Measurements from ENCODE around the gene CARM1.
"Not testable (repeated sequence)": the region's sequence is repeated elsewhere in the genome, so short reads cannot be mapped to it uniquely, and the experiment has no call there.

CARM1 gene

DNA sequence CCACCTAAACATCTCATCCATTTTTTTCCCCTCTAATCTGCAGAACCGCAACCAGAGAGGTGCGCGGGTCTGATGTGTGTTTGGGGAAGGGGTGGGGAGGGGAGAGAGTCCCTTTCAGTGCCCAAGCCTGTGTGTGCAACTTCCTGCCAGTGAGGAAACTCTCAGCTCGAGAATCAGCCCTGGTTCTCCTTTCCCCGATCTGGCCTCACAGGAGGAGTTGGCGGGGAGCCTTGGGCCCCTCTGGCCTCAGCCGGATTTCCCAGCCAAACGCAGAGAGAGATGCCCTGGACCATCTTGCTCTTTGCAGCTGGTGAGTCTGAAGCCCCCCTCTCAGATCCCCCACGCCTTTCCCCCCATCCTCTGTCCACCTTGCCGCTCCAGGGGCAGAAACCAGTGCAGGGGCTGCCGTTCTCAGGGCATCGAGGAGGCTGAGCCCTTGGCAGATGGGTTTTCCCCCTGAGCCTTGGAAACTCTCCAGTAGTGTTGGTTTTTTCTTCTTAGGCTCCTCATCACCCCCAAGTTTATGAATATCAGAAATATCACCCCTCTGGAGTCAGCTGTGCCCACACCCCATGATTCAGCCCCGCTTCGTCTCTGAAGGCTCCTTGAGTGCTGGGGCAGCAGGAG lies 23.0 kb upstream of the CARM1 start, which contains the start of gene C19orf38:
C19orf38 (plus strand) TSS at position 186 of the 627 bp plus-strand sequence; CDS start at position 280, 94 bp downstream.
- DNase-seq = no peak

DNA sequence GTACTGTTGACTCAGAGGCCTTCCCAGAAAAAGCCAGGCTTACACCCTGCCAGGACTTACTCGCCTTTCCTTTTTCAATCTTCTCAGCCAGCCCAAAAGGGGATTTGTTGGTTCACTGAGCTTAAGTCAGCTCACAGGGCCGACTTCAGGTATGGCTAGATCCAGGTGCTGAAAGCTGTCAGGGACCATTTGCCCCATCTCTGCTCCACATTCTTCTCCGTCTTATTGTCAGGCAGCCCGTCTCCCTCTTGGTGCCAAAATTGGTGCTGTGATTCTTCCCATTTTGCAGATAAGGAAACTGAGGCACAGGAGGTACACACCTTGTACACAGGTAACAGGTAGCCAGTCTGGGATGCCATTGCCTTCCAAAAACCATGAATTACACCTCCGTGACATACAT lies 20.7 kb upstream of the CARM1 start:
- no peak for DNase-seq

DNA sequence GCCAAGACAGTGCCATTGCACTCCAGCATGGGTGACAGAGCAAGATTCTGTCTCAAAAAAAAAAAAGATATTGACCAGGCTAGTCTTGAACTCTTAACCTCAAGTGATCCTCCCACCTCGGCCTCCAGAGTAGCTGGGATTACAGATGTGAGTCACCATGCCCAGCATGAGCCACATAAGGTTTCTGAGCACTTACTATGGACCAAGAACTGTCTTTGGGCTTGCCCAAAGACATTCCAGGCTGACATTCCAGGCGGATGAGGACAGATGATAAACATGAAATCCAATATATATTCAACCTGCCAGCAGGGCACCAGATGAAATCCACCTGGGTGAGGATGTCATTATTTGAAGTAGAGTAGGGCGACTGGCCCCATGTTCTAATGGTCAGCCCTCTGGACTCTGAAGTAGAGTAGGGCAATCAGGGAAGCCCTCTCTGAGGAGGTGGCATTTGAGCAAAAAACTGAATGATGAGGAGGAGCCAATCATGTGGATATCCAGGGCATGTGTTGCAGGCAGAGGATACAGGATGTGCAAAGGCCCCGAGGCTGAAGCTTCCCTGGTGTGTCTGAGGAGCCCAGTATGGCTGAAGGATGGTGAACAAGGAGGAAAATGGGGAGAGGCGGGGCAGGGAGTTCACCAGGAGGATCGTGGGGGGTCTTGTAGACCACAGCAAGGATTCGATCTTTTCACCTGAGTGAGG lies 19.1 kb upstream of the CARM1 start:
- no peak for DNase-seq

DNA sequence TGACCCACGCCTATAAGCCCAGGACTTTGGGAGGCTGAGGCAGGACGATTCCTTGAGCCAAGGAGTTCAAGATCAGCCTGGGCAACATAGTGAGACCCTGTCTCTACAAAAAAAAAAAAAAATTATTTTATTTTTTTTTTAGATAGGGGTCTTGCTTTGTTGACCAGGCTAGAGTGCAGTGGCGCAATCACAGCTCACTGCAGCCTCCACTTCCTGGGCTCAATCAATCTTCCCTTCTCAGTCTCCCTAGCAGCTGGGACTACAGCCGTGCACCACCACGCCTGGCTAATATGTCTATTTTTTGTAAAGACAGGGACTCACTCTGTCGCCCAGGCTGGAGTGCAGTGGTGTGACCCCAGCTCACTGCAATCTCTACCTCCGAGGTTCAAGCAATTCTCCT lies 18.4 kb upstream of the CARM1 start:
- no peak for DNase-seq

DNA sequence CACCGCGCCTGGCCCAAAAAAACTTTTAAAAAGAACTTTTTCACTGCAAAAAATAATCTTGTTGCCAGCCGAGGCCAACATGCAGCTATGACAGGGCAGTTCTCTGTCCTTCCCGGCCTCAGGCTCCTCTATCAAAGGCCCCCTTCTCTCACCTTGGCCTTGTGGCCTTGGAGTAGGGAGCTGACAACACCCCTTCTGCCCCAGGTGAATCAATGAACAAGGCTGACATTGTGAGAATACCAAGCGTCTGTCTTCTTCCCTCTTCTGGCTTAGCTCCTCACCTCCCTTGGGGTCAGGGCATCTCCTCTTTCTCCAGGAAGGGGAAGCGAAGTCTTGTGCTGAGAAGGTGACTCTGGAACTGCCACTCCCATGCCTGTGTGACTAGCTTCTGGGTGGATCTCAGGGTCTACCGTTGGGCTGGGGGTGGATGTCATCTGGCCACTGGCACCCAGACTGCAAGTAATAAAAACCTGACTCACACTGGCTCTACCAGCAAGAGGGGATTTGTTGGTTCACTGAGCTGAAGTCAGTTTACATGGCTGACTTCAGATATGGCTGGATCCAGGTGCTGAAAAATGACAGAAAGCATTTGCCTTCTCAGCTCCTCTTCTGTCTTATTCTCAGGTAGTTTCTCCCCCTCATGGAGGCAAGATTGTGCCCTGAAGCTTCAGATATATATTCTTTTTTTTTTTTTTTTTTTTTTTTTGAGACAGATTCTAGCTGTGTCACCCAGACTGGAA lies 16.8 kb upstream of the CARM1 start:
- DNase-seq = no peak

DNA sequence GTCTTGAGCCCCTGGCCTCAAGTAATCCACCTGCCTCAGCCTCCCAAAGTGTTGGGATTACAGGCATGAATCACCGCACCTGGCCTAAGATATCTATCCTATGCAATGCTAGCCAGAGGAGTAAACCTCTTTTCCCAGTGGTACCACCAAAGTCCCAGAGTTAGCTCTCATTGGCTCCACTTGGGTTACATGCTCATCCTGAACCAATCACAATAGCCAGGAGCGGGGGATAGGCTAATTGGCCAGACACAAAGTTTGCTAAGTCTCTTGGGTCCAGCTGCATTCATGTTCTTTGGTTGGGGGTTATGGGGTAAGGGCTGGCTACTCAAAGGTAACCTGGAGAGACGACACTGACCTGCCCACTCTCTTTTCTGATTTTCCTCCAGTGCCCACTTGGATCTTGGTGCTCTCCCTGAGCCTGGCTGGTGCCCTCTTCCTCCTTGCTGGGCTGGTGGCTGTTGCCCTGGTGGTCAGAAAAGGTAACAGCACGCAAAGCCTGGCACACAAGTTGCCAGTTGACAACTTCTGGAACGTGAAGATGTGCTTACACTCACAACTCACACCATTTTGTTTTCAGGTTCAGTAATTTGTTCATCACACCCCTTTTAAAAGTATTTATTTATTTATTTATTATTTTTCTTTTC lies 15.4 kb upstream of the CARM1 start:
- DNase-seq = peak; percentile 29

DNA sequence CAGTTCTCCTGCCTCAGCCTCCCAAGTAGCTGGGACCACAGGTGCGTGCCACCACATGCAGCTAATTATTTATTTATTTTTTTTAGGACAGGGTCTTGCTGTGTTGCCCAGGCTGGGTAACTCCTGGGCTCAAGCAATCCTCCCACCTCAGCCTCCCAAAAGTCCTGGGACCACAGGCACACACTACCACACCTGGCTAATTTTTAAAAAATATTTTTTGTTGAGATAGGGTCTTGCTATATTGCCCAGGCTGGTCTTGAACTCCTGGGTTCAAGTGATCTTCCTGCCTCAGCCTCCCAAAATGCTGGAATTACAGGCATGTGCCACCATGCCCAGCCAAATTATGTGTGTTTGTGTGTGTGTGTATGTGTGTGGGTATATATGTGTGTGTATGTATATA lies 14.5 kb upstream of the CARM1 start:
- not testable (repeated sequence) for DNase-seq

DNA sequence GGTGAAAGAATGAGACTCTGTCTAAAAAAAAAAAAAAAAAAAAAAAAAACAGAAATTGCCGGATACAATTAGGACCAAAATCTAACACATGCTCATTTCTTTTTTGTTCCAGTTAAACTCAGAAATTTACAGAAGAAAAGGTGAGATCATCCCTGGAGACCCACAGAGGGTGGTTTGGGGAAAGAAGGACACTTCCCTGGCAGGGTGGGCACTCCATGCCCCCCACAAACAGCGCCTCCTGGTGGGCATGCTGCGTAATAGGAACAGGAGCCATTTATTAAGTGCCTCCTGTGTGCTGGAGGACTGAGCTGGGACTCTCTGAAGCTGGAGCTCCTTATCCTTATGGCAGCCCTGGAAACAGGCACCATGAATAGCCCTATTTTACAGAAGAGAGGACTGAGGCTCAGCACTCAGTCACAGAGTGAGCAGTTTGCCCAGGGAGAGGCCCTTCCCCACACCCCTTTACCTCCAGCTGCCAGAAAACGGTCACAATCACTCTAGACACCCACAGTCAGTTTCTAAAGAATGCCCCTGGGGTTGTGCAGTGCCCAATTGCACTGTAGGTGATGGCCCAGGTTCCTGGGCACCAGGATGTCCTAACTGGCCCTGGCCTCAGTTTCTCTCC lies 13.0 kb upstream of the CARM1 start:
- peak; percentile 27 for DNase-seq

DNA sequence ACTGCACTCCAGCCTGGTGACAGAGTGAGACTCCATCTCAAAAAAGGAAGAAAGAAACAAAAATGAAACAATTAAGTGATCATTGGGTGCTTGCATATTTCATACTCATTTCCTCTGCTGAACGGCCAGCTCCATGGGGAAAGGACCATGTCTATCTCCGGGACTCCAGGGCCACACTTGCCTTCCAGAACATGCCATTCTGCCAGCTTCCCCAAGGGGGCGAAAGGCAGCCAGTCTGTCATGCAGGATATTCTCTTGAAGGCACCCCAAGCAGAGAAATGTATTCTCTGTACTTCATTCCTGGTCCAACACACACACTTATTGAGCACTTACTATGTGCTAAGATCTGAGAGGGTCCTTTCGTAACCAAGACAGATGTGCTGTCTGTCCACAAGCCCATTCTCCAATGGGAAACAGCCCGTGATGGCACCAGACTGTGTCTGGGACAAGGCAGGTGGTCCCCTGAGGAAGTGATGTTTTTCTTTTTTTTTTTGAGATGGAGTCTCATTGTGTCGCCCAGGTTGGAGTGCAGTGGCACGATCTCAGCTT lies 10.2 kb upstream of the CARM1 start:
- DNase-seq = peak; percentile 41

DNA sequence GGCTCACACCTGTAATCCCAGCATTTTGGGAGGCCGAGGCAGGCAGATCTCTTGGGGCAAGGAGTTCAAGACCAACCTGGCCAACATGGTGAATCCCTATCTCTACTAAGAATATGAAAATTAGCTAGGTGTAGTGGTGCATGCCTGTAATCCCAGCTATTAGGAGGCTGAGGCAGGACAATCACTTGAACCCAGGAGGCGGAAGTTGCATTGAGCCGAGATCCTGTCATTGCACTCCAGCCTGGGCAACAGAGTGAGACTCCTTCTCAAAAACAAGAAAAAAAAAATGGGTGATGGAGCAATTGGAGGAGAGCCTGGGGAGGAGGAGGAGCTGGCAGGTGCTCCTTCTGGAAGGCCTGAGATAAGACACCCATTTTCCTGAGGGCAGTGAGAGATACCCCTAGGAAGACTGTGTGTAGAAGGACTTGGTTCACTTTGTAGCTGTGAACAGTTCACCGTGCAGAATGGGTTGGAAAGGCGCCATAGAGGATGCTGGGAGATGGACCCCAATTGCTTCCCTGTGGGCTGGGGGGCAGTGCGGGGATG lies 8.7 kb upstream of the CARM1 start:
- DNase-seq = no peak

DNA sequence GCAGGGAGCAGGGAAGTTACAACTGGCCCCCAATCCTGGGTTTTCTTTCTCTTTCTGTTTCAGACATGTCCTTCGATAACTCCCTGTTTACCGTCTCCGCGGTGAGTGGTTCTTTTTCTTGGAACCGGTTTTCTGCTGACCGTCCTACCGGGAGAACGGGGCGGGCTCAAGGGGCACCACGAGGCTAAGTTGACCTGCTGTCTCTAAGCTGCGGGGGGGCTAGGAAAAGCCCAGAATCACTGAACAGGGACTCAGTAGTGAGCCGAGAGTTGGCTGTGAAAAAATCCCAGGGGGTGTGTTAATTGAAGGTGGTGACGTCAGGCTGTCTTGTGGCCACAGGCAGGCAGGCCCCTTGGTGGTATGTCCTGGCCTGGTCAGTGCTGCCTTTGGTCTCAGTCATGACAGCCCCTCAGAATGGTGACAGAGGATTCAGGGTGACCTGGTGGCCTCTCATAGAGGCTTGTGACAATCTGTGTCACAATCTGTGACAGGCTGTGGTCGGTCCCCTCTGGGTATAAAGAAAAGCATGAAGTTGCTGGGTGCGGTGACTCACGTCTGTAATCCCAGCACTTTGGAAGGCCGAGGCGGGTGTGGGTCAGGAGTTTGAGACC lies 8.1 kb upstream of the CARM1 start:
- DNase-seq = no peak

DNA sequence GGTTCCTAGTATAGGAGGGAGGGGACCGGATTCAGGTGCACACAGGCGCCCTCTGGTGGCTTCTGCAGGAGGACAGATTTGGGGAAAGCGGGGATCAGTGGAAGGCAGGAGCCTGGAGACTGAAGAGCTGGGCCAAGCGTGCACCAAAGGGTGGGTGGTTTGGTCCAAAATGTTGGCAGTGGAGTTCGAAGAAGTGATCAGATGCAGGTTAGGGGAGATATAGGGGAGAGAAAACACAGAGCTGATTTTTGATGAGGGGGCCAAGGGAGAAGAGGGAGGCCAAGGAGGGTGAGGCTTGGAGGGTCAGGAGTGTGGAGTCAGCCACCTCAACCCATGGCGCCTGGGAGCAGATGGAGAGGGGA lies 6.8 kb upstream of the CARM1 start:
- DNase-seq = peak; percentile 83

DNA sequence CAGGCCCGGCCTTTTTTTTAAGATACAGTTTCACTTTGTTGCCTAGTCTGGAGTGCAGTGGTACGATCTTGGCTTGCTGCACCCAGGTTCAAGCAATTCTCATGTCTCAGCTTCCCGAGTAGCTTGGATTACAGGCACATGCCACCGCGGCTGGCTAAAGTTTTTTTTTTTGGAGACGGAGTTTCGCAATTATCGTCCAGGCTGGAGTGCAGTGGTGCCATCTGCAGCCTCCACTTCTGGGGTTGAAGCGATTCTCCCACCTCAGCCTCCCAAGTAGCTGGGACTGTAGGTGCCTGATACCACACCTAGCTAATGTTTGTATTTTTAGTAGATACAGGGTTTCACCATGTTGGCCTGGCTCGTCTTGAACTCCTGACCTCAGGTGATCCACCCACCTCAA lies 4.9 kb upstream of the CARM1 start:
- DNase-seq = no peak

DNA sequence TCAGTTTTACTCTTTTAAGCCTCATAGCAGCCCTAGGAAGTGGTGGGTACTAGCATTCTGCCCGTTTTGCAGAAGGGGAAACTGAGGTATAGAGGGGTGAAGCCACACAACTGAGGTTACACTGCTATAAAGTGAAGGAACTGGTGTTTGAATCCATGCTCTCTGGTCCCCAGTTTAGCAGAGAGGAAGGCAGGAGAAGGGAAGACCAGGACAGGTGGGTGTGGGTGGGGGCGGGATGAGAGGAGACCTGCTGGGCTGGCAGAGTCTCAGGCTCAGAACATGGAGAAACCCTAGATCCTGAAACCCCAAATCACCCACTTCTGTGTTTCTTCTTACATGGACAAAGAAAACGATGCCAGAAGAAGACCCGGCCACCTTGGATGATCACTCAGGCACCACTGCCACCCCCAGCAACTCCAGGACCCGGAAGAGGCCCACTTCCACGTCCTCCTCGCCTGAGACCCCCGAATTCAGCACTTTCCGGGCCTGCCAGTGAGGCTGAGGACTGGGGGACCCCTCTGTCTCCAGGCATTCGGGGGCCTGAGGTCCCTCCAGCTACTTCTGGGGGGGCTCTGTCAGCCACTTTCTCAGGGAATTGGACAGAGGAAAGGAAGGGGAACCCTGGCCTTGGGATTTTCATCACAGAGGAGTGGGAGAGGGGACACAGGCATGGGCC lies 2.3 kb upstream of the CARM1 start:
- no peak for DNase-seq

DNA sequence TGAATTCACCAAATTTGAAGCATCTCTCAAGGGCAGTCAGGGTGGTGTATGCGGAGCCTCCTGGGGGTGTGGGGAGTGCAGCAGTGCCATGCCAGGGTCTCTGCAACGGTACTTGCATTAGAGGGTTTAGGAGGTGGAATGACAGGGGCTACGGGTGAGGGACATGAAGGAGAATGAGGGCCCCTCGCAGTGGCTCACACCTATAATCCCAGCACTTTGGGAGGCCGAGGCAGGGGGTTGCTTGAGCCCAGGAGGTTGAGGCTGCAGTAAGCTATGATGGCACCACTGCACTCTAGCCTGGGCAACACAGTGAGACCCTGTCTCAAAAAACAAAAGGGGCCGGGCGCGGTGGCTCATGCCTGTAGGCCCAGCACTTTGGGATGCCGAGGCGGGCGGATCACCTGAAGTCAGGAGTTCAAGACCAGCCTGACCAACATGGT lies 1.5 kb upstream of the CARM1 start:
- not testable (repeated sequence) for DNase-seq

DNA sequence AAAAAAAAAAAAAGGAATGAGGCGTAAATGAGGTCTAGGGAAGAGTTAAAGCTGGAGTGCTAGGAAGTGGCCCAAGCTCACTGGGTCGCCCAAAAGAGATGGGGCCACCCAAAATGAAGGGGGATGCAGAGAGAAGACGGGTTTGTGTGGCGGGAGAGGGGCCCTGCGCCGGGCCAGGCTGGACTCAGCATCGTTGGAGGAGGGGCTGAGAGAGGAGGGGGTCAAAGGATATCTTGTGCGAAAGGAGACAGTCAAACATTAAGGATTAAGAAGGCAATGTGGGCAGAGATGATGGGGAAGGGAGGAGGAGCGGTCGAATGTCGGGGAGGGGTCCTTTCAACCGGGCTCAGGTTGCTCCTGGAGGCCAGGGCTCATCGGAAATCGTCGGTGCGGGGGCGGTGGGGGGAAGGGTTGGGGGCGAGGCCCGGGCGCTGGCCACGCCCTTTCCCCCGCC lies 825 bp upstream of the CARM1 start:
- DNase-seq = no peak

DNA sequence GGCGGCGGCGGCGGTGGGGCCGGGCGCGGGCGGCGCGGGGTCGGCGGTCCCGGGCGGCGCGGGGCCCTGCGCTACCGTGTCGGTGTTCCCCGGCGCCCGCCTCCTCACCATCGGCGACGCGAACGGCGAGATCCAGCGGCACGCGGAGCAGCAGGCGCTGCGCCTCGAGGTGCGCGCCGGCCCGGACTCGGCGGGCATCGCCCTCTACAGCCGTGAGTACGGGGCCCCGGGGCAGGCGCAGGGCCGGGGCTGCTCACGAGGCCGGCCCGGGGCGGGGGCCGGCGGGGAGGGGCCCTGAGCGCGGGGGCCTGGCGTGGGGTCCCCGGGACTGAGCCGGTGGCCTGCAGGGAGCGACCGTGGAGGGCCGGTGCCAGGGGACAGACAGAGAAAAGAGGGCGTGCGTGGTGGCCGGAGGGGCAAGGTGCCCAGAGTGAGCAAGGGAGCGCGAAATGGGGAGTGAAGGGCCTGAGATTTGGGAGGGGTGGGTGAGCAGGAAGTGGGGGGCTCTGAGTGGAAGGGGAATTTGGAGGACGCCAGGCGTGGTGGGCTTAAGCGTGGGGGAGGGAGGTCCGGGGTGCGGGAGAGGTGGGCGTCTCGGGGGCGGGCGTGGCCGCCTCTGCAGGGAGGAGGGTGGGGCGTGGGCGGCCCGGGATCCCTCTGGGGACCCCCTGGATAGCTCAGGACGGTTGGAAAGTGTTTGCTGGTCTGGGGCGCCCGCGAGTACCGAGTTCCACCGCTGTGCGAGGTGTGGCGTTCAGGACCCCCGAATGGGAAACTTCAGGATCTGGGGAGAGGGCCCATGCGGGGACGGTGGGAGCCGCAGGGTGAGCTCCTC lies 575 bp downstream of the CARM1 start:
- peak; percentile 26 for DNase-seq

DNA sequence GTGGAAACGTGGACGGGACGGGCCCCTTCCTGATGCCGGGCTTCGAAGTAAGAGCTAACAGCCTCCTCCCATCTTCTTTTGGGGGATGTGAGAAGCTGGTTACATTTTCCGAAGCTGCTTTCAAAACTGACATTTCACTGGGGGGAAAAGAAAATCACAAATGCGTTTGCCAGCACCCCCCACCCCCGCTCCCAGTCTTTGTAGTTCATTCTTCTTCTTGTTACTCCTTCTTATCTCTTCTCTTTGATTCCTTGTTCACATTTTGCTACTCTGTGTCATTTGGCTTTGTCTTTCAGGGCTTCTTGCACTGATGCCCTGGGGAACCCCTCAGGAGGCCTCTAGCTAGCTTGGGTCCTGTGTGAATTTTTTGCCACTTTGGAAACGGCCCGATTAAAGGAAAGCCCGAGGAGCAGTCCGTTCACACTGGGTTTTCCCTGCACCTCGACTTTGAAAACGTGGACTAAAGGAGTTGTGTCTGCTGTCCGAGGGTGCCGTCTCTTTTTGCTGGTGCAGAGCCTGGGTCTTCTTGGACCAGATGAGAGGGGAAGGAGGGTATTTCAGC lies 1.3 kb downstream of the CARM1 start:
- DNase-seq = no peak

DNA sequence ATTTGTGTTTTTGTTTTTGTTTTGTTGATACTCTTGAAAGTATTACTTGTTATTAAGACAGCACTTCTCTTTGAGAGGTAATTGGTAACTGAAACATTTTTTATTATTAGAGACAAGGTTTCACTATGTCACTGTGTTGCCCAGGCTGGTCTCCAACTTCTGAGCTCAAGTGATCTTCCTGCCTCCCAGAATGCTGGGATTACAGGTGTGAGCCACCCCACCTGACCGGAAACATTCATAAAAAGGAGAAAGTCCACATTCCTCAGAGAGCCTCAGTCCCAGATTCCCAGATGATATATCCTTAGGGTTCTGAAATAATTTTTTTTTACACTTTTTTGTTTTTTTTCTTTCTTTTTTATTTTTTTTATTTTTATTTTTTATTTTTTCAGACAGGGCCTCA lies 2.7 kb downstream of the CARM1 start:
- DNase-seq = no peak
